ENCODE measurements around the gene CDK6.

CDK6 gene

DNA sequence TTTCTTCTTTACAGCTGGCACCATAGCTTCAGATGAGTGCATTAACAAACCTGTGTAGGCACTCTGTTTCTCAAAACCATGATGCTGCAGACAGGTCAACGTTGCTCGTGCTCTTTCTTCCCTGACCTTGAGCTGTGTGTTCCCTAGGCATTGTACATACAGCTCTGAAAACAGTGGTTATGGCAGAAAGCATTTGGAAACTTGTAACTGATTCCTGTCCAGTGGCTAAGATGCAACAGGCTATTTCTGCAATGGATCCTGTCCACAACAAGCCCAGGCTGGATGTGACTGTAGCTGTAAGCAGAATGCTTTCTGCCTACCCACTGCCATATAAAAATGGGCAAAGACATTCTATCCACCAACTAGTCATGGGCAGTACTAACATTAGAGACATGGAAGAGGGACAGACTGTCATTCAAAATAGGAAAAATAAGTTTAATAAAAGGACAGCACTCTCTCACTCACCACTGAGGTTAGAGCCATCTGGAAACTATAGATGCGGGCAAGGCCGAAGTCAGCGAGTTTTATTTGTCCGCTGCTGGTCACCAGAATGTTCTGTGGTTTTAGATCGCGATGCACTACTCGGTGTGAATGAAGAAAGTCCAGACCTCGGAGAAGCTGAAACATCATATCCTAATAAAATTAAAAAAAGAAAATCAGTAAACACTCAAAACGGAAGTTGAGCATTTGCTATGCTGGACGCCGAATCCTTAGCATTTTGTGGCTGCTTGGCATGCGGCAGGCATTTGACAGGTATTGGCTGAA is 111.0 kb downstream of the CDK6 start:
- TF ChIP-seq POLR2A (IDR thresholded peaks at IDR 0.05; ENCODE audit: low read depth, low read length) = no peak
- TF ChIP-seq POLR2AphosphoS5 (IDR thresholded peaks at IDR 0.05; ENCODE audit: low read depth, low read length) = no peak
- no peak for TF ChIP-seq TAF1 (IDR thresholded peaks at IDR 0.05; ENCODE audit: borderline replicate concordance, low read depth, low read length)
- FAIRE-seq (no peak), DNase-seq (ENCODE audit: insufficient read length) (no peak)

DNA sequence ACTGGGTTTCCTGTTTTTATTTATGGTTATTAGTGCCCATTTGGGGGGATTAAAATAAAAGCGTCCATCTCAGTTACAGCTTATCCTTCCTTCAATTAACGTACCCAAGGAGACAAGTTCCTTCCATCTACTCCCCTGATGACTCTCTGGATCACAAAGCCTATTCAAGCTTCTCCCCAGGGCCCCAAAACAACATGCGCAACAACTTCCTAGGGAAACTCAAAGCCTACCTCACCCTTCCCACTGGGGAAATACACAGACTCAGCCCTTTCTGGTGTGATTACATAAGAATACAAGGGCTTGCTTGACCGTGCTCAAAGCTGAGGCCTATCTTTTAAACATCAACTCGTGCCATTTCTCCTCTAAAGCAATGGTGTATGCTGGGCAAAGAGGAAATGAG is 112.4 kb downstream of the CDK6 start:
- DNase-seq (ENCODE audit: insufficient read length) = no peak
- FAIRE-seq = no peak
- TF ChIP-seq TAF1 (IDR thresholded peaks at IDR 0.05; ENCODE audit: borderline replicate concordance, low read depth, low read length) (no peak), POLR2A (IDR thresholded peaks at IDR 0.05; ENCODE audit: low read depth, low read length) (no peak), POLR2AphosphoS5 (IDR thresholded peaks at IDR 0.05; ENCODE audit: low read depth, low read length) (no peak)

DNA sequence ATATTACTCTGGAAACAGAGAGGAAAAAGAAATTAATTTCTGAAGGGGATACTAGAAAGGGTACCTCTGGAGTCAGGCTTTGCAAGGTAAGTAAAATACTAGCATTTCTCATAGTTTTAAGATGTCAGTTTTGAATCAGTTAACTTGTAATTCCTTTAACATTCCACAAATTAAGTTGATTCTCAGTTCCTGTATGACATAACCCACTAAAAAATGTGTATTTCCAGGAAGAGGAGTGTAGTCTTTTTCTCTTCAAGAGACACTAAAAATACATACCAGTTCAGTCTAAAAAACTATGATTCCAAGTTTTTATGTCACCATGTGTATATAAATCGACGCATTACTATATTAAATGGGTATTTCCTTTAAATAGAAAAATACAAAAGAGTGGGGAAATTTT is 113.2 kb downstream of the CDK6 start:
- FAIRE-seq (no peak), DNase-seq (ENCODE audit: insufficient read length) (no peak)
- TF ChIP-seq POLR2AphosphoS5 (IDR thresholded peaks at IDR 0.05; ENCODE audit: low read depth, low read length) (no peak), POLR2A (IDR thresholded peaks at IDR 0.05; ENCODE audit: low read depth, low read length) (no peak), TAF1 (IDR thresholded peaks at IDR 0.05; ENCODE audit: borderline replicate concordance, low read depth, low read length) (no peak)

DNA sequence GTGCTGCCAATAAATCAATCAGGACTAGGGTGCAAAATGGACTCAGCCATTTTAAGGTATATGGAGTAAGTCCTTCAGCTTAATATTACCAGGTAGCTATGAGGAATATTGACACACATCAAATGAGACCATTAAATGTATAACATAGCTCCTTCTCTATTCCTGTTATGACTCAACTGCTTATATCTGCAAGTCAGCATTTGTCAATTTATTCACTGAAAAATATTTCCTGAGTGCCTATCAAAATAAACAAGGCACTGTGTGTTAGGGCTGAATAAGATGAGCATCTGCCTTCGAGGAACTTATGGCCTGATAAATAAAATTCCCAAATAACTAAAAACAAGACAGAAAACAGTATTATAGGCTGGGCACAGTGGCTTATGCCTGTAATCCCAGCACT is 113.8 kb downstream of the CDK6 start:
- FAIRE-seq = no peak
- TF ChIP-seq POLR2A (IDR thresholded peaks at IDR 0.05; ENCODE audit: low read depth, low read length) (no peak), TAF1 (IDR thresholded peaks at IDR 0.05; ENCODE audit: borderline replicate concordance, low read depth, low read length) (no peak), POLR2AphosphoS5 (IDR thresholded peaks at IDR 0.05; ENCODE audit: low read depth, low read length) (no peak)
- no peak for DNase-seq (ENCODE audit: insufficient read length)

DNA sequence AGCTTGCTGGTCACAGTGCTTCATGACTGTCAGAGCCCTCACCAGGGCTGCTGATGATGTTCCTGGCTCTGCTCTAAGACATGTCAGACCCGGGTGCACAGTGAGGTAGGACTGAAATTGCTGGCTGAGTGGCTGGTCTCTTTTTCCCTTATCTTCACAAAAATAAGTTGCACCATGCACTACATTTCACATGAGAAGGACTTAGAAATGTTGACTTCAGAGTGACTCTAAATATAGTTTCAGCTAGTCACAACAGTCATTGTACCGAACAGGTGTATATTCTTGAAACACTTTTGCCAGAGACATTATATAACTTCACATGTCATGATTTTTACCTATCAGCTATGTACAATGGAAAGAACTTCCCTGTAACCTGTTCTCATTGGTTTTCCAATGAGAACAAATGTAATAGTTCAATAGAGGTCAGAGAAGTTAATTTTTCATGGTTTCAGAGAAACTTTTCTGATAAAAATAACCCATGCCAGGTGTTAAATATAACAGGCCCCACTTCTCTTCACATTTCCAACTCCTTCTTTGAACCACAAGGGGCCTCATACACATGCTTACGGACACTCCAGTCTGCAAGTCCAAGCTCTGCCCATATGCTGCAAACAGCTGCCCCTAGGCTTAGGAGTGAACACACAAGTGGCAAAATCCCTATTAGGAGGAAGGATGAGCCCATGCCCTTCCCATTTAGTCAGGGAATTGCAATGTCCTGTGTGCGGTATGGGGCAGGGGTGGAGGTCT is 115.6 kb downstream of the CDK6 start:
- peak; percentile 24 for FAIRE-seq
- no peak for DNase-seq (ENCODE audit: insufficient read length)

DNA sequence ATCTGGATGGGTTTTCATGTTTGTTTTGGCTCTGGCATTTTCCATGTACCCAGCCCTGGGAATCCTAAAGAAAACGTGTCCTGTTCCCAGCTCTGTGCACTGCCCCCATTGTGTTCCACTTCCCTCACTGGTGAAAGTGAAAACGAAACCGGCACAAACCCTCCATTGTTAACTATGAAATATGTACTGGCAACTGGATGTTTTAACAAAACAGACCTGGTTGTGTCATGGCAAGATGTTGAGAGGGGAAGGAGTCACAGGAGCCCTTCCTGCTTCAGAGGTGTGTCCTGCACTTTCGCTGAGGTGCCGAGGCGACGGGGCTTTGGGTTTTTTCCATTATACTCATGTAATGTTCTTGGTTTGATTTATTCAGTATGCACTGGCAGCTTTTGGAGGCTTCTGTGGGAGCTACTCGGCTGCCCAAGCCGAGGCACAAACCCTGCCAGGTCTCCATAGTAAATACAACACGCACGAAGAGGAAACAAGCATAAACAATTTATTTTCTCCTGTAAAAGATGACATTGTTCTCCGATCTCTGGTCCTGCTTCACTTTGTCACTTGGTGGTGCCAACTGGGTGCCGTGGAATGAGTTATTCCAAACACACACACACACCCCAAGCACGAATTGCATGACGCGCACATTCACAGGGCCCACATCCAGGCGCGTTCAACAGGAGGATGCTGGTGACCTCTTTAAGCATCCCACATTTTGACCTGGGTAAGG is 118.2 kb downstream of the CDK6 start:
- no peak for TF ChIP-seq POLR2A (IDR thresholded peaks at IDR 0.05; ENCODE audit: low read depth, low read length)
- TF ChIP-seq POLR2AphosphoS5 (IDR thresholded peaks at IDR 0.05; ENCODE audit: low read depth, low read length) = no peak
- peak; percentile 88 for FAIRE-seq
- no peak for DNase-seq (ENCODE audit: insufficient read length)

More for the DNA sequence above, 115.6 kb downstream of the CDK6 start:
- no peak for TF ChIP-seq POLR2A (IDR thresholded peaks at IDR 0.05; ENCODE audit: low read depth, low read length)
- no peak for TF ChIP-seq POLR2AphosphoS5 (IDR thresholded peaks at IDR 0.05; ENCODE audit: low read depth, low read length)
- TF ChIP-seq TAF1 (IDR thresholded peaks at IDR 0.05; ENCODE audit: borderline replicate concordance, low read depth, low read length) = no peak

DNA sequence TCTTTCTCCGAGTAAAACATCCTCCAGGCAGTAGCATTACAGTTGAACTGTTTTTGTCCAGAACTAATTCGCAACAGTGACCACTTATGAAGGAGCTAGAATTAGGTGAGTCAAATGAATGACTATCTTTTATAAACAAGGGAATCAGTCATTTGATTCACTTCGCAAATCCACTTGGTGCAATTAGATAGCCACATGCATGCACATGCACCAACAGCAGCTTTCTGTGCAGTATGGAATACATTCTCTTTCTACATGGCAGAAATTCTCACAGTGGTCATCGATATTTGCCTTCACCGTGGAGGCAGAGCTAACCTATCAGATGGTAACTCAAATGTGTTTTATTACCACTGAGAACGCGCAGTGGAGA is 118.8 kb downstream of the CDK6 start:
- TF ChIP-seq POLR2AphosphoS5 (IDR thresholded peaks at IDR 0.05; ENCODE audit: low read depth, low read length) (no peak), POLR2A (IDR thresholded peaks at IDR 0.05; ENCODE audit: low read depth, low read length) (no peak), TAF1 (IDR thresholded peaks at IDR 0.05; ENCODE audit: borderline replicate concordance, low read depth, low read length) (no peak)
- no peak for DNase-seq (ENCODE audit: insufficient read length)

DNA sequence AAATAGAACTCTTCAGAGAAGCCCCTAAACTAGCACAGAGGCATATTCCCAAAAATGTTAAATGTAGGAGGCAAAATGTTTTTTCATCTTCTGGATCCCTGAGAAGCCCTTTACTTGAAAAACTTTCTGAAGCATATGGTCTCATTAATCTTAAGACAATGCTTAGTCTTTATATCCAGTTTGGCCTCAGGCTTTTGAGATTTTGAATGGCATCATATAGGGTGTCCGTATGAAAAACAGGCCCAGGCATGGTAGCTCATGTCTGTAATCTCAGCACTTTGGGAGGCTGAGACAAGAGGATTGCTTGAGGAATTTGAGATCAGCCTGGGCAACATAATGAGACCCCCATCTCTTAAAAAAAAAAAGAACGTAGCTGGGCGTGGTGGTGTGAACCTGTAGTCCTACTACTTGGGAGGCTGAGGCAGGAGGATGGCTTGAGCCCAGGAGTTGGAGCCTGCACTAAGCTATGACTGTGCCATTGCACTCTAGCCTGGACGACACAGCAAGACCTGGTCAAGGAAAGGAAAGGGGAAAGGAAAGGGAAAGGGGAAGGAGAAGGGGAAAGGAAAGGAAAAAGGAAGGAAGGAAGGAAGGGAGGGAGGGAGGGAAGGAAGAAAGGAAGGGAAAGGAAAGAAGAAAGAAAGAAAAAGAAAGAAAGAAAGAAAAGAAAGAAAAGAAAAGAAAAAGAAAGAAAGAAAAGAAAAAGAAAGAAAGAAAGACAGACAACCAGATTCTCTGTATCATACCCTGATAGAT is 119.4 kb downstream of the CDK6 start:
- FAIRE-seq = peak; percentile 48
- no peak for DNase-seq (ENCODE audit: insufficient read length)
- TF ChIP-seq POLR2A (IDR thresholded peaks at IDR 0.05; ENCODE audit: low read depth, low read length) = no peak
- no peak for TF ChIP-seq TAF1 (IDR thresholded peaks at IDR 0.05; ENCODE audit: borderline replicate concordance, low read depth, low read length)
- no peak for TF ChIP-seq POLR2AphosphoS5 (IDR thresholded peaks at IDR 0.05; ENCODE audit: low read depth, low read length)

More for the DNA sequence above, 118.8 kb downstream of the CDK6 start:
- no peak for FAIRE-seq

DNA sequence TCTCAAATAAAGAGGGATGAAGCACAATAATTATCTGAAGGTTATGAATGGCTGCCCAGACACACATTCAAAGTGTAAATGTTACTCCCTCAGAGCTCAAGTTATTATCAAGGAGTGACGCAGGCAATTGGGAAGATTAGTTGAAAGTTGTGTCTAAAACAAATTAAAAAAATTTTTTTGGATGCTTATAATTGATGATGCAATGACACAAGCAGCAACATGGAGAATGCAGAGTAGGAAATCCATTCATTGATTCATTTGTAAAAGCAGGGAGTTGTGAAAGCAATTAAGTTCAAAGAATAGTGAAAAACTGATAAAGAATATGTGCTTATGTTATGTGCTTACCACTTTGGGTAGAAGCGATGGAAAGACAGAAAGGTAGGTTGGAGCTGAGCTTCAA is 120.4 kb downstream of the CDK6 start:
- FAIRE-seq = no peak
- no peak for DNase-seq (ENCODE audit: insufficient read length)

DNA sequence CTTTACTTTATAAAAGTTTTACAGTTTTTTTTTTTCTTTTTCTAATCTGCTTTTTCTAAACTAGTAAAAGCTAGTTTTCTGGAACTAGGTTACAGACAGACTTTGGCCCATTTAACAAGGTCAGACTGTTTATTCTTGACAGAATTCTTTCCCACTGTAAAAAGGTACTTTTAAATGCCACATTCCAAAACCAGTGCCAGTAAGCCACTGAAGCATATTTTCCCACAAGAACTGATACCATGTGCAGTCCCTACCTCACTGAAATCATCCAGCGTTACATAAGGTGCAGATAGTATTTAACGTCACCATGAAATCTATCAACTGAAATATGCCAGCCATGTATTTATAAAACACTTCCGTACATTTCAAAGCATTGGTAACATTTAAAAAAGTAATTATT is 121.6 kb downstream of the CDK6 start:
- TF ChIP-seq POLR2AphosphoS5 (IDR thresholded peaks at IDR 0.05; ENCODE audit: low read depth, low read length) = no peak
- no peak for TF ChIP-seq POLR2A (IDR thresholded peaks at IDR 0.05; ENCODE audit: low read depth, low read length)
- no peak for TF ChIP-seq TAF1 (IDR thresholded peaks at IDR 0.05; ENCODE audit: borderline replicate concordance, low read depth, low read length)
- no peak for FAIRE-seq

More for the DNA sequence above, 120.4 kb downstream of the CDK6 start:
- no peak for TF ChIP-seq POLR2AphosphoS5 (IDR thresholded peaks at IDR 0.05; ENCODE audit: low read depth, low read length)
- TF ChIP-seq TAF1 (IDR thresholded peaks at IDR 0.05; ENCODE audit: borderline replicate concordance, low read depth, low read length) = no peak

DNA sequence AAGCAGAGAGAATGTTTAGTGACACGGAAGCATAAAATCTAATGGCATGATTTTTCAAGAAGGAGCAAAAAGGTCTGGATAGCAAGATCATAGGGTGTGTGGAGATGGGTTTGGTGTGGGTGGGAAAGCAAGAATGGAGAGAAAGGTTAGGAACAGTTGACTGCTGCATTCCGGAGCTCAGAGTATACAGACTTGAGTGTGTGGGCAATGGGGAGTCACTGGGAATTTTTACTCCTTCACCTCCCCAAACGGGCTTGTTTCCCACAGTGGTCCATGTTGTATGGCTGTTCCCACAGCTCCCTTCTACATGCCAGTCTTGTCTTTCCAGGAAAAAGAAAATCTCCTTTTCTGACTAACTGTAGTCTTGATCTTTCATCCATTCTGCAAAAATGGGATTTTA is 122.1 kb downstream of the CDK6 start:
- TF ChIP-seq TAF1 (IDR thresholded peaks at IDR 0.05; ENCODE audit: borderline replicate concordance, low read depth, low read length) (no peak), POLR2AphosphoS5 (IDR thresholded peaks at IDR 0.05; ENCODE audit: low read depth, low read length) (no peak), POLR2A (IDR thresholded peaks at IDR 0.05; ENCODE audit: low read depth, low read length) (no peak)
- FAIRE-seq (peak; percentile 5), DNase-seq (ENCODE audit: insufficient read length) (no peak)

More for the DNA sequence above, 121.6 kb downstream of the CDK6 start:
- DNase-seq (ENCODE audit: insufficient read length) = no peak
